ENCODE data around the gene PLXNA1.

Gene PLXNA1

DNA sequence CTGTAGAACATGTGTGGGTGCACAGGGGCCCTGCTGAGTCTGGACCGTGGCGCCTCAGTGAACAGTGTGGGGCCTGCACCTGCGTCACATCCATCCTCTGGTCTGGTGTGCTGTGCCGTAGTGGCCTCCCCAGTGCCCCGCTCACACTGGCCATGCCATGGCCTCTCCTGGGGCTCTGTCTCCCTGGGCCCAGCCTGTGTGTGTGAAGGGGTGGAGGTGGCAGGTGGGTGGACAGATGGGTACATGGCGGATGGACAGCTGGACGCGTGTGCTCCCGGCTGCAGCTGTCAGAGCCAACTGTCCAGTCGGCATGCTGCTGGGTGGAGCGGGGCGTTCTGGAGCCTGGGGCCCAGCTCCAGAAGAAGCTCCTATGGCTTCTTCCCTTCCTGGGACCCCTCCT, 17.8 kb downstream of the PLXNA1 start:
- Histone ChIP-seq H3K9me3 (ENCODE audit: control extremely low read depth in 1 of 5, control insufficient read depth in 4 of 5, insufficient read depth in 2 of 5, low read depth in 1 of 5, low read length in 4 of 5) (no peaks in the 10 kb centered on the region), H3K4me1 (ENCODE audit: control extremely low read depth in 1 of 4, control insufficient read depth in 4 of 4, insufficient read depth in 4 of 4, low read length in 3 of 4) (no peaks in the 10 kb centered on the region), H3K27me3 (replicated peaks in 2 of 5; ENCODE audit: control insufficient read depth in 4 of 5, insufficient read depth in 5 of 5, low read length in 4 of 5) (peaks cover 0 to 11% (median 2%) of the 10 kb centered on the region in 5 experiments), H3K36me3 (ENCODE audit: control insufficient read depth in 4 of 4, insufficient read depth in 4 of 4, low read length in 3 of 4) (no peaks in the 10 kb centered on the region), H3K27ac (ENCODE audit: insufficient read depth in 1 of 2, low read depth in 1 of 2, low read length in 2 of 2, poor library complexity in 1 of 2, severe bottlenecking in 2 of 2) (no peak overlapping the region), H3K4me3 (ENCODE audit: control insufficient read depth in 1 of 7, extremely low read depth in 1 of 7, insufficient read depth in 4 of 7, low read depth in 2 of 7, low read length in 6 of 7) (no peak overlapping the region)
- CTCF ChIA-PET: no interaction called here
- WGBS (ENCODE audit: insufficient coverage): 97% methylated on average over 10 of the region's 12 CpGs
- DNase-seq: no peak
- POLR2A ChIA-PET: no interaction called here

DNA sequence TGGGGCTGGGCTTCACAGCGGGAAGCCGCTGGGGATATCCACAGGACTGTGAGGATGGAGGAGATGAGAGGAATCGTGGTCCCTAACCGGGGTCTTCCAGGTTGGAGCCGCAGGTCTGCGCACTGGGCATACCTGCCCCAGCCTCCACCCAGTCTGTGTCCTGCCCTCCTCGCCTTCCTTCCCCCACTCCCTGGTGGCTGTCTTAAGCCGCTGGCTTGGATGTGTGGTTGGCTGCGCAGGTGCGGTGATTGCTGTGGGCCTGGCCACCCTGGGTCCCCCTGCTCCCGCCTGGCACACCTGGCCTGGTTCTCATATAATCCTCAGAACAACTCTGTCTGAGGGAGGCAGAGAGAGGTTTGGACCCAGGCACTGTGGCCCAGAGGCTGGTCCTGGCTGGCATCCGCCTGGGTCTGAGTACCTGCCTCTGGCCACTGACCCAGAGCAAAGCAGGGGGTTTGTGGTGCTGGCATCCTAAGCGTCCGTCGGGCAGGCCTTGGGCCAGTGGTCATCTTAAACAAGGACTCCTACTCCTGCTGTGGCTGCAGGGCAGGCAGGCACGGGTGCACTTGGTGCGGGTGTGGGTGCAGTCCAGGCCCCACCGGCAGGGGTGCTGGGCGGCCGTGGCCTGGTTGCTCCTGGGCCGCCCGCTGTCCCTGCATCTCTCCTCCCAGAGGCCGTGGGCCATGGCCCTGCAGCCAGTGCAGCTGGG, 18.7 kb downstream of the PLXNA1 start:
- no peak overlapping the region for H3K27ac ChIP-seq (ENCODE audit: insufficient read depth in 1 of 2, low read depth in 1 of 2, low read length in 2 of 2, poor library complexity in 1 of 2, severe bottlenecking in 2 of 2)
- no peaks in the 10 kb centered on the region for H3K4me1 ChIP-seq (ENCODE audit: control extremely low read depth in 1 of 4, control insufficient read depth in 4 of 4, insufficient read depth in 4 of 4, low read length in 3 of 4)
- no peak for DNase-seq
- H3K36me3 ChIP-seq (ENCODE audit: control insufficient read depth in 4 of 4, insufficient read depth in 4 of 4, low read length in 3 of 4): no peaks in the 10 kb centered on the region
- POLR2A ChIA-PET: no interaction called here
- WGBS (ENCODE audit: insufficient coverage): 88% methylated on average over 18 of the region's 23 CpGs
- H3K4me3 ChIP-seq (ENCODE audit: control insufficient read depth in 1 of 7, extremely low read depth in 1 of 7, insufficient read depth in 4 of 7, low read depth in 2 of 7, low read length in 6 of 7): no peak overlapping the region
- no peaks in the 10 kb centered on the region for H3K9me3 ChIP-seq (ENCODE audit: control extremely low read depth in 1 of 5, control insufficient read depth in 4 of 5, insufficient read depth in 2 of 5, low read depth in 1 of 5, low read length in 4 of 5)
- peaks cover 0 to 7% (median 2%) of the 10 kb centered on the region in 5 experiments for H3K27me3 ChIP-seq (replicated peaks in 2 of 5; ENCODE audit: control insufficient read depth in 4 of 5, insufficient read depth in 5 of 5, low read length in 4 of 5)
- CTCF ChIA-PET: no interaction called here

DNA sequence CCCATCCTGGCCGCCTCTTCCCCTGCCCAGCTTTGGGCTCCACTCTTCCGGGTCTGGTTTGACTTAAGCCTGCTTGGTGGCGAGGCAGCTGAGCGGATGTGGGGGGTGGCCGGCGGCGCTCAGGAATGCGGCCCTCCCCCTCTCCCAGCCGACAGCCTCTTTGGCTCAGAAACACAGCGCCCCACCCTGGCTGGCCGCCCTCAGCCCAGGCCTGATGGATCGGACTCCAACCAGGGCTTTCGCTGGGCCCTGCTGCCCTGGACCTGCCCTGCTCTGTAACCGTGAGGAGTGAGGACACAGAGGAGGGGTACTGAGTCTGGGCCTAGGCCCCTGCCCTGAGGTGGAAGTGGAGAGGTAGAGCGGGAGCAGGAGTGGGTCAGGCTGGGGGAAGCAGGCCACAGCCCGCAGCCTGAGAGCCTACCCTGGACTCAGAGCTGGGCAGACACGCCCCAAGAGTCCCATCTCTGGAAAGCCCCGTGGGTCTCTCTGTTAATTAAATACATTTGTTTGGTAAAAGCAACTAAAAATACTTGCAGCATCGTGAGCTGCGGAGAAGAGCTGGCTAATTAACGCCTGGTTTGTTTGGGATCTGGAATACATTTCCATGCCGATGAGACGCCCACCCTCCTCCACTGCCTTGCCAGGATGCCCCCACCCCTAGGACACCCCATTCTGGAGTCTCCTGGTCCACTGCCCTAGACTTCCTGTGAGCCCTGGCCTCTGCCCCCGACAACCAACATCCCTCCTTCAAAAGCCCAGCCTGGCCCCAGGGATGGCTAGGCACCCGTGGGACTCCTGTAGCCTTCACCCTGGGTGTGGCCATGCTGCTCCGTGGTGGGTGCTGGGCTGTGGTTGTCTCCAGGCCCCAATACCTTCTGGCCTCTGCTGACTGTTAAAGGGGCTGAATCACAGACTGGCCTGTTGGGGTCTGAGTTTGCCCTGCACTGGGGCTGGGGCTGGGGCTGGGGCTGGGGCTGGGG, 19.6 kb downstream of the PLXNA1 start:
- no peaks in the 10 kb centered on the region for H3K36me3 ChIP-seq (ENCODE audit: control insufficient read depth in 4 of 4, insufficient read depth in 4 of 4, low read length in 3 of 4)
- no peaks in the 10 kb centered on the region for H3K4me1 ChIP-seq (ENCODE audit: control extremely low read depth in 1 of 4, control insufficient read depth in 4 of 4, insufficient read depth in 4 of 4, low read length in 3 of 4)
- peaks cover 0 to 2% (median 0%) of the 10 kb centered on the region in 5 experiments for H3K27me3 ChIP-seq (replicated peaks in 2 of 5; ENCODE audit: control insufficient read depth in 4 of 5, insufficient read depth in 5 of 5, low read length in 4 of 5)
- CTCF ChIA-PET: no interaction called here
- no peak overlapping the region for H3K4me3 ChIP-seq (ENCODE audit: control insufficient read depth in 1 of 7, extremely low read depth in 1 of 7, insufficient read depth in 4 of 7, low read depth in 2 of 7, low read length in 6 of 7)
- no peaks in the 10 kb centered on the region for H3K9me3 ChIP-seq (ENCODE audit: control extremely low read depth in 1 of 5, control insufficient read depth in 4 of 5, insufficient read depth in 2 of 5, low read depth in 1 of 5, low read length in 4 of 5)
- POLR2A ChIA-PET: no interaction called here
- WGBS (ENCODE audit: insufficient coverage): 94% methylated on average over 19 of the region's 26 CpGs
- H3K27ac ChIP-seq (ENCODE audit: insufficient read depth in 1 of 2, low read depth in 1 of 2, low read length in 2 of 2, poor library complexity in 1 of 2, severe bottlenecking in 2 of 2): no peak overlapping the region
- no peak for DNase-seq

DNA sequence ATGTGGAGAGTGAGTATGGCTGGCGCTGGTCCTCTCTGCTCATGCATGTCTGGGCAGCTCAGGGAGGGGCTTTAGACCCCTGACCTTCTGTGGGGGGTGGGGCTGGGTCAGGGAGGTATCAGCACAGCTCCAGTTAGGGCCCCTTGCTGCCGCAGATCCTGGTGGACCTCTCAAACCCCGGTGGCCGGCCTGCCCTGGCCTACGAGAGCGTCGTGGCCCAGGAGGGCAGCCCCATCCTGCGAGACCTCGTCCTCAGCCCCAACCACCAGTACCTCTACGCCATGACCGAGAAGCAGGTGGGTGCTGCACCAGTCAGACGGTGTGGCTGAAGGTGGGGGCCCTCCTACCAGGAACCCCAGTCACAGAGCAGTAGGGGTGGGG, 20.2 kb downstream of the PLXNA1 start:
- Histone ChIP-seq H3K4me1 (ENCODE audit: control extremely low read depth in 1 of 4, control insufficient read depth in 4 of 4, insufficient read depth in 4 of 4, low read length in 3 of 4) (no peaks in the 10 kb centered on the region), H3K27me3 (replicated peaks in 2 of 5; ENCODE audit: control insufficient read depth in 4 of 5, insufficient read depth in 5 of 5, low read length in 4 of 5) (peaks cover 0 to 2% (median 0%) of the 10 kb centered on the region in 5 experiments), H3K4me3 (ENCODE audit: control insufficient read depth in 1 of 7, extremely low read depth in 1 of 7, insufficient read depth in 4 of 7, low read depth in 2 of 7, low read length in 6 of 7) (no peak overlapping the region), H3K9me3 (ENCODE audit: control extremely low read depth in 1 of 5, control insufficient read depth in 4 of 5, insufficient read depth in 2 of 5, low read depth in 1 of 5, low read length in 4 of 5) (no peaks in the 10 kb centered on the region), H3K27ac (ENCODE audit: insufficient read depth in 1 of 2, low read depth in 1 of 2, low read length in 2 of 2, poor library complexity in 1 of 2, severe bottlenecking in 2 of 2) (no peak overlapping the region), H3K36me3 (ENCODE audit: control insufficient read depth in 4 of 4, insufficient read depth in 4 of 4, low read length in 3 of 4) (no peaks in the 10 kb centered on the region)
- ChIA-PET POLR2A (no interaction called here), CTCF (no interaction called here)
- WGBS (ENCODE audit: insufficient coverage): 98% methylated on average over 8 of the region's 12 CpGs
- no peak for DNase-seq

DNA sequence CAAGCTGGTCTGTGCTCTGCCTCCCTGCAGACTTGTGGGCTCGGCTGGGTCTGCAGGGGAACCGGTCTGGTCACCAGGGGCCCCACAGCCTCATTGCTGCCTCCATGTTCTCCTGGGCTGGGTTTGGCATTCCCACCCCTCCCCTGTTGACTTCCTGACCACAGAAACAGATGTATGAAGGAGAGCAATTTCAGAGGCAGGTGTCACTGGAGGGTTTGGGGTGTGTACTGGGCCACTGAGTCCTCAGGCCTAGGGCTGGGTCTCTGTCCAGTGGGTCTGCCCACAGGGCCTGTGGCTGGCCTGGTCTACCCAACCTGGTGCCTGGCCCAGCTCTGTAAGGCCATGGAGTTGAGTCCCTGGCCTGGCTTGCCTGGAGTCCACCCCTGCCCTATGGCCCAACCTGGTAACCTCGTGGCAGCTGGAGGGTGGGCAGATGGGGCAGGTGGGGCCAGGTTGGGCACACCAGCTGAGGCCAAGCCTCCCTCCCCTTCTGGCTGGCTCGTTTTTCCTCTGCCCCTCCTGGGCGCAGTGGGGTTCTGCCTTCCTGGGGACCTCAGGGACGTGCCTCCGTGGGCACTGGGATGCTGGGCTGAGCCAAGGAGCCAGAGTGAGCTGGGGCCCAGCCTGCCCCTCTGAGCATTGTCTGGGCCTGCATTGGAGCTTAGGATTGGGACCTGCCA, 20.8 kb downstream of the PLXNA1 start:
- no peak for DNase-seq
- WGBS (ENCODE audit: insufficient coverage): 94% methylated on average over 7 of the region's 7 CpGs
- Histone ChIP-seq H3K4me3 (ENCODE audit: control insufficient read depth in 1 of 7, extremely low read depth in 1 of 7, insufficient read depth in 4 of 7, low read depth in 2 of 7, low read length in 6 of 7) (no peak overlapping the region), H3K4me1 (ENCODE audit: control extremely low read depth in 1 of 4, control insufficient read depth in 4 of 4, insufficient read depth in 4 of 4, low read length in 3 of 4) (no peaks in the 10 kb centered on the region), H3K36me3 (ENCODE audit: control insufficient read depth in 4 of 4, insufficient read depth in 4 of 4, low read length in 3 of 4) (no peaks in the 10 kb centered on the region), H3K9me3 (ENCODE audit: control extremely low read depth in 1 of 5, control insufficient read depth in 4 of 5, insufficient read depth in 2 of 5, low read depth in 1 of 5, low read length in 4 of 5) (no peaks in the 10 kb centered on the region), H3K27me3 (replicated peaks in 2 of 5; ENCODE audit: control insufficient read depth in 4 of 5, insufficient read depth in 5 of 5, low read length in 4 of 5) (peaks cover 0 to 1% (median 0%) of the 10 kb centered on the region in 5 experiments), H3K27ac (ENCODE audit: insufficient read depth in 1 of 2, low read depth in 1 of 2, low read length in 2 of 2, poor library complexity in 1 of 2, severe bottlenecking in 2 of 2) (no peak overlapping the region)
- ChIA-PET POLR2A (no interaction called here), CTCF (interaction anchor here (1.3 kb wide), 1 partner anchor 20 kb away, joined by 3 read pairs; no protein-coding TSS in a partner anchor)

DNA sequence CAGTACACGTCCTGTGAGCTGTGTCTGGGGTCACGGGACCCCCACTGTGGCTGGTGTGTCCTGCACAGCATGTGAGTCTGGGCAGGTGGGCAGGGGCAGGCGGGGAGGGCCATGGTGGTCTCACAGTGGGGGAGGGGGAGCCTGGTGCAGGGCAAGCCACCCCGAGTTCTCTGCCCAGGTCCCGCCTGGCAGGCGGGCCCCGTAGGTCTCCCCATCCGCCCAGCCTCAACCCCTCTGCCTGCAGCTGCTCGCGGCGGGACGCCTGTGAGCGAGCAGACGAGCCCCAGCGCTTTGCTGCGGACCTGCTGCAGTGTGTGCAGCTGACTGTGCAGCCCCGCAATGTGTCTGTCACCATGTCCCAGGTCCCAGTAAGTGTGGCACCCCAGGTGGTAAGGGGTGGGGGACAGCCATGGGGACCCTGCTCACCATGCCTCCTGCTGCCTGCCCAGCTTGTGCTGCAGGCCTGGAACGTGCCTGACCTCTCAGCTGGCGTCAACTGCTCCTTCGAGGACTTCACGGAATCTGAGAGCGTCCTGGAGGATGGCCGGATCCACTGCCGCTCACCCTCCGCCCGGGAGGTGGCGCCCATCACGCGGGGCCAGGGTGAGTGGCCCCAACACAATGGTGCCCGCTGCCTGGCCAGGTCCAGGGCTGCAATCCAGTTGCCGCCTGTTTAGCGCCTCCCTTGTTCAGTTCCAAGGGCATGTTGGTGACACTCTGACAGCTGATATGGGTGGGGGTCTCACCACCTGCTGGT, 21.9 kb downstream of the PLXNA1 start:
- ChIA-PET CTCF (interaction anchor here (1.3 kb wide), 1 partner anchor 21 kb away, joined by 3 read pairs; no protein-coding TSS in a partner anchor), POLR2A (no interaction called here)
- Histone ChIP-seq H3K27me3 (replicated peaks in 2 of 5; ENCODE audit: control insufficient read depth in 4 of 5, insufficient read depth in 5 of 5, low read length in 4 of 5) (no peaks in the 10 kb centered on the region), H3K27ac (ENCODE audit: insufficient read depth in 1 of 2, low read depth in 1 of 2, low read length in 2 of 2, poor library complexity in 1 of 2, severe bottlenecking in 2 of 2) (no peak overlapping the region), H3K4me3 (ENCODE audit: control insufficient read depth in 1 of 7, extremely low read depth in 1 of 7, insufficient read depth in 4 of 7, low read depth in 2 of 7, low read length in 6 of 7) (no peak overlapping the region), H3K9me3 (ENCODE audit: control extremely low read depth in 1 of 5, control insufficient read depth in 4 of 5, insufficient read depth in 2 of 5, low read depth in 1 of 5, low read length in 4 of 5) (no peaks in the 10 kb centered on the region), H3K4me1 (ENCODE audit: control extremely low read depth in 1 of 4, control insufficient read depth in 4 of 4, insufficient read depth in 4 of 4, low read length in 3 of 4) (no peaks in the 10 kb centered on the region), H3K36me3 (ENCODE audit: control insufficient read depth in 4 of 4, insufficient read depth in 4 of 4, low read length in 3 of 4) (no peaks in the 10 kb centered on the region)
- whole genome bisulfite sequencing (ENCODE audit: insufficient coverage): 97% methylated on average over 27 of the region's 32 CpGs
- no peak for DNase-seq
